Right lobe of liver (tissue), 6 donors: ENCODE measurements around the gene CRAT. TPM values are rescaled to one million over a fixed set of nuclear protein-coding genes. Genes with fewer than 3 reads are reported as not detected.

Experiments
- ATAC-seq, 4 donors: fragments of 200-7000 bp; cut with Tn5 transposase; one replicate each; pipeline ENCODE4 v1.9.1; 2020; ENCODE audit warnings: mild to moderate bottlenecking in 4 of 4, moderate library complexity in 4 of 4
- DNase-seq, 3 donors: peaks; one replicate each; pipeline ENCODE4 v3.0.0-alpha.2; 2020
- H3K27ac ChIP-seq, 3 donors: fragments of 200-600 bp; one replicate each; pipeline ENCODE4 v1.8.0; 2022
- H3K27me3 ChIP-seq, 2 donors: fragments of 200-600 bp; one replicate each; pipeline ENCODE4 v1.8.0; 2022
- H3K36me3 ChIP-seq, 4 donors: fragments of 200-600 bp; sonication (generic) in 1 of 4; one replicate each; pipeline versions ENCODE4 v1.5.1 to v1.8.0; 2017 to 2022; ENCODE audit warnings: control low read depth in 1 of 4
- H3K4me1 ChIP-seq, 4 donors: fragments of 200-600 bp; sonication (generic) in 1 of 4; one replicate each; pipeline versions ENCODE4 v1.5.1 to v1.8.0; 2017 to 2022; ENCODE audit warnings: control low read depth in 1 of 4
- H3K4me3 ChIP-seq, 3 donors: fragments of 200-600 bp; one replicate each; pipeline ENCODE4 v1.8.0; 2022
- H3K9me3 ChIP-seq, 4 donors: fragments of 200-600 bp; sonication (generic) in 1 of 4; one replicate each; pipeline versions ENCODE4 v1.5.1 to v1.8.0; 2017 to 2022; ENCODE audit warnings: control low read depth in 1 of 4
- CTCF ChIP-seq, 4 donors: fragments of 200-600 bp in 3 of 4; fragments of 450-650 bp in 1 of 4; IDR thresholded peaks; one replicate each; pipeline versions ENCODE4 v1.5.1 to v1.8.0; 2016 to 2022; ENCODE audit warnings: antibody characterized with exemption in 4 of 4, mild to moderate bottlenecking in 2 of 4
- POLR2A ChIP-seq: fragments of 450-650 bp; IDR thresholded peaks from one replicate; pipeline ENCODE4 v1.6.1; 2017; ENCODE audit warnings: antibody characterized with exemption, mild to moderate bottlenecking
- WGBS: methylation state at CpG from one replicate; pipeline ENCODE4 v1.1.6; 2018; ENCODE audit warnings: low coverage, low lambda C conversion rate; ENCODE audit not compliant: insufficient coverage; ENCODE audit errors: missing lambda C conversion rate; 5-methylcytosine and 5-hydroxymethylcytosine counted together
- intact Hi-C, 2 donors: fragments of 100-400 bp; cut with DNase I; formaldehyde crosslinking; loops; one replicate each; pipeline versions ENCODE4 v1.11.2 to v1.14.1; 2022
- total RNA-seq, 6 experiments: library from RNA; depleted of rRNA in 2 of 6; stranded (reverse); fragments of >200 nt in 2 of 6; fragmentation: NEBNext Ultra II Directional in 3 of 6; extraction: Animal tissue kit (Norgen Biotek cat#: 25700) in 3 of 6; gene quantifications; one replicate each; pipeline versions ENCODE4 v1.1.0 to v1.2.4, GENCODE V29; 2016 to 2023
- donor health status: DM: no; HTN: yes; CAD: no.
- donor health status: DM: no; HTN: no; CAD: no.
- donor health status: DM: no; HTN: no; CAD: no.
- donor health status: DM: no; HTN: yes; CAD: no.
- donor health status: DM: no; HTN: yes; CAD: no.

The CRAT gene
- total RNA-seq, 6 experiments from 2014 or later: 86.1 to 146 (median 104) TPM

GRCh38 chr9:129105857-129106694, 4.5 kb downstream of the CRAT start:
- H3K9me3 ChIP-seq: no peaks in the 10 kb centered on the region
- no peak for DNase-seq
- TF ChIP-seq POLR2A: no peak
- TF ChIP-seq CTCF (IDR thresholded peaks at IDR 0.05): no peak
- H3K4me1 ChIP-seq: peaks cover 0 to 15% (median 2%) of the 10 kb centered on the region in 4 donors
- peaks cover 0 to 13% (median 0%) of the 10 kb centered on the region in 4 donors for H3K36me3 ChIP-seq
- ATAC-seq: no peak
- WGBS: 89% methylated on average over 5 of the region's 17 CpGs
- intact Hi-C loops: no loop called here
- H3K27me3 ChIP-seq: no peaks in the 10 kb centered on the region
- no peak overlapping the region for H3K27ac ChIP-seq
- no peak overlapping the region for H3K4me3 ChIP-seq

GRCh38 chr9:129104051-129104450, 6.5 kb downstream of the CRAT start:
- H3K27me3 ChIP-seq: no peaks in the 10 kb centered on the region
- intact Hi-C loops: no loop called here
- no peak for ATAC-seq
- TF ChIP-seq CTCF (IDR thresholded peaks at IDR 0.05): no peak
- no peak for TF ChIP-seq POLR2A
- H3K27ac ChIP-seq: no peak overlapping the region
- DNase-seq: no peak
- WGBS: no CpG with 5 or more reads among the region's 11 CpGs
- H3K36me3 ChIP-seq: peaks cover 0 to 13% (median 4%) of the 10 kb centered on the region in 4 donors
- peaks cover 0 to 5% (median 0%) of the 10 kb centered on the region in 4 donors for H3K4me1 ChIP-seq
- H3K4me3 ChIP-seq: no peak overlapping the region
- H3K9me3 ChIP-seq: no peaks in the 10 kb centered on the region

- intact Hi-C loops: no loop called here
- 83% methylated on average over 1 of the region's 4 CpGs for WGBS
- ATAC-seq: peak in 1 of 4 donors; percentile 11
- Histone ChIP-seq H3K4me3 (no peak overlapping the region), H3K36me3 (peaks cover 0 to 13% (median 4%) of the 10 kb centered on the region in 4 donors), H3K27me3 (no peaks in the 10 kb centered on the region), H3K27ac (no peak overlapping the region), H3K9me3 (no peaks in the 10 kb centered on the region), H3K4me1 (peaks cover 0 to under 1% (median 0%) of the 10 kb centered on the region in 4 donors)
- TF ChIP-seq POLR2A (no peak), CTCF (IDR thresholded peaks at IDR 0.05) (no peak)
- DNase-seq: no peak
Measured at GRCh38 chr9:129103595-129103965, 7.0 kb downstream of the CRAT start.

GRCh38 chr9:129102791-129103594, 7.6 kb downstream of the CRAT start:
- Histone ChIP-seq H3K27ac (no peak overlapping the region), H3K36me3 (peaks cover 0 to 18% (median 7%) of the 10 kb centered on the region in 4 donors), H3K4me3 (no peak overlapping the region), H3K9me3 (no peaks in the 10 kb centered on the region), H3K4me1 (no peaks in the 10 kb centered on the region), H3K27me3 (no peaks in the 10 kb centered on the region)
- DNase-seq: no peak
- intact Hi-C loops: no loop called here
- 42% methylated on average over 2 of the region's 14 CpGs for WGBS
- ATAC-seq: peak; percentile 54 to 70 (median 58)
- TF ChIP-seq CTCF (IDR thresholded peaks at IDR 0.05) (peak; percentile 10 to 45 (median 38)), POLR2A (no peak)
